A549 (cell line): Measurements from ENCODE around the gene RRBP1. TPM values are rescaled to one million over a fixed set of nuclear protein-coding genes. Genes with fewer than 3 reads are reported as not detected.

Experiments
- ATAC-seq, 2 experiments: fragments of 200-7000 bp in 1 of 2; fragments of >200 bp in 1 of 2; cut with Nextera tagmentation in 1 of 2; cut with Tn5 transposase in 1 of 2; 3 replicates each; pipeline versions ENCODE4 v1.8.0 to v1.9.1; 2018 to 2020; ENCODE audit warnings: mild to moderate bottlenecking in 1 of 2, moderate library complexity in 1 of 2
- CTCF ChIA-PET: fragments of 300-600 bp; sonication (Branson Sonifier 250); formaldehyde crosslinking; extraction: SDS; loops from one replicate; lab custom pipeline; 2021; ENCODE audit warnings: antibody characterized with exemption, inconsistent platforms; lab: Yijun Ruan, JAX
- POLR2A ChIA-PET: fragments of 350-600 bp; formaldehyde crosslinking; extraction: SDS; loops from one replicate; lab custom pipeline; 2021; ENCODE audit warnings: antibody characterized with exemption, inconsistent platforms; lab: Yijun Ruan, JAX
- DNase-seq, 2 experiments: peaks; one replicate each; pipeline versions ENCODE4 v3.0.0 to v3.0.0-alpha.2; 2011 to 2016; ENCODE audit warnings: low read depth in 1 of 2, low spot score in 1 of 2
- FAIRE-seq: peaks from 2 replicates; lab custom pipeline; 2011; peaks lifted over from hg19 to GRCh38; lab: Jason Lieb, UNC
- H3K27ac ChIP-seq, 2 experiments: fragments of >200 bp; sonication (Bioruptor Twin); formaldehyde crosslinking; 3 replicates each; pipeline ENCODE4 v1.5.1; 2016 to 2017
- H3K4me1 ChIP-seq: fragments of >200 bp; sonication (Bioruptor Twin); formaldehyde crosslinking; 3 replicates; pipeline ENCODE4 v1.6.1; 2016
- H3K4me2 ChIP-seq: fragments of >200 bp; sonication (Bioruptor Twin); formaldehyde crosslinking; 3 replicates; pipeline ENCODE4 v1.6.1; 2016
- H3K4me3 ChIP-seq: fragments of >200 bp; sonication (Bioruptor Twin); formaldehyde crosslinking; 3 replicates; pipeline ENCODE4 v1.5.1; 2016
- H3K9me3 ChIP-seq: fragments of >200 bp; sonication (Bioruptor Twin); formaldehyde crosslinking; 3 replicates; pipeline ENCODE4 v1.6.1; 2016
- CEBPB ChIP-seq, 2 experiments: fragments of >200 bp in 1 of 2; sonication (Bioruptor Twin) in 1 of 2; formaldehyde crosslinking in 1 of 2; IDR thresholded peaks; 2 replicates each; pipeline ENCODE4 v1.6.1; 2012 to 2016
- FOXS1 ChIP-seq: fragments of 250-450 bp; sonication (Bioruptor Pico); IDR thresholded peaks from 2 replicates; pipeline ENCODE4 v1.5.0; 2020; ENCODE audit warnings: mild to moderate bottlenecking, moderate library complexity
- HDAC2 ChIP-seq: fragments of 200-600 bp; sonication (generic); IDR thresholded peaks from 2 replicates; pipeline ENCODE4 v1.6.1; 2016
- JUNB ChIP-seq: fragments of >200 bp; sonication (Bioruptor Twin); formaldehyde crosslinking; IDR thresholded peaks from 2 replicates; pipeline ENCODE4 v1.6.1; 2016
- KDM1A ChIP-seq: fragments of 200-600 bp; sonication (generic); IDR thresholded peaks from 2 replicates; pipeline ENCODE4 v1.6.1; 2016; ENCODE audit warnings: low read depth, mild to moderate bottlenecking
- MAFK ChIP-seq: fragments of 450-650 bp; IDR thresholded peaks from 2 replicates; pipeline ENCODE4 v1.6.1; 2014; ENCODE audit not compliant: partially characterized antibody
- MAZ ChIP-seq: fragments of 150-350 bp; IDR thresholded peaks from 2 replicates; pipeline ENCODE4 v1.6.1; 2014; ENCODE audit warnings: antibody characterized with exemption, low read depth, low read length, borderline replicate concordance
- MYC ChIP-seq: IDR thresholded peaks from 2 replicates; pipeline ENCODE4 v1.6.1; 2012; ENCODE audit warnings: mild to moderate bottlenecking, inconsistent platforms, low read length, improper control_type of control experiment, borderline replicate concordance
- PHF8 ChIP-seq: fragments of 200-600 bp; sonication (generic); IDR thresholded peaks from 2 replicates; pipeline ENCODE4 v1.6.1; 2016; ENCODE audit warnings: low read depth, mild to moderate bottlenecking, antibody characterized with exemption, moderate library complexity, borderline replicate concordance
- RAD21 ChIP-seq, 2 experiments: fragments of >200 bp in 1 of 2; sonication (Bioruptor Twin) in 1 of 2; formaldehyde crosslinking in 1 of 2; IDR thresholded peaks in 1 of 2; conservative IDR thresholded peaks in 1 of 2; 2 replicates in 1 of 2; 3 replicates in 1 of 2; pipeline ENCODE4 v1.6.1; 2012 to 2018; ENCODE audit warnings: inconsistent platforms in 1 of 2
- TFCP2L1 ChIP-seq: fragments of 250-450 bp; sonication (Bioruptor Pico); IDR thresholded peaks from 2 replicates; pipeline ENCODE4 v1.5.0; 2021; ENCODE audit warnings: mild to moderate bottlenecking
- WGBS: methylation state at CpG from one replicate; pipeline ENCODE4 v1.1.6; 2017; ENCODE audit errors: missing lambda C conversion rate; 5-methylcytosine and 5-hydroxymethylcytosine counted together
- polyA plus RNA-seq, 4 experiments: library from polyadenylated mRNA; depleted of rRNA in 3 of 4; stranded (reverse); fragments of >200 nt; fragmentation: RNase III in 1 of 4; extraction: RNeasy Plus Mini Kit Qiagen cat#74134 plus additional on column Dnase treatment in 1 of 4; gene quantifications; 2 replicates in 3 of 4; 3 replicates in 1 of 4; pipeline ENCODE4 v1.2.3, GENCODE V29; 2011 to 2017
- TF ChIP-seq, protein P1 (sequence below): fragments of >200 bp; sonication (Bioruptor Twin); formaldehyde crosslinking; IDR thresholded peaks from 3 replicates; pipeline ENCODE4 v1.6.1; 2016
- TF ChIP-seq, protein P2 (sequence below): fragments of 250-450 bp; sonication (Bioruptor Pico); IDR thresholded peaks from 2 replicates; pipeline ENCODE4 v1.5.0; 2020; ENCODE audit warnings: low read depth, mild to moderate bottlenecking, moderate library complexity
- TF ChIP-seq, protein P3 (sequence below): fragments of >200 bp; sonication (Bioruptor Twin); formaldehyde crosslinking; IDR thresholded peaks from 2 replicates; pipeline ENCODE4 v1.6.1; 2016
- TF ChIP-seq, protein P4 (sequence below): IDR thresholded peaks from 2 replicates; pipeline ENCODE4 v1.6.1; 2012; ENCODE audit warnings: low read depth, borderline replicate concordance
- TF ChIP-seq, protein P5 (sequence below): fragments of 450-650 bp; IDR thresholded peaks from 2 replicates; pipeline ENCODE4 v1.6.1; 2014; ENCODE audit warnings: antibody characterized with exemption
- TF ChIP-seq, protein P6 (sequence below): fragments of 150-350 bp; IDR thresholded peaks from 2 replicates; pipeline ENCODE4 v1.6.1; 2014; ENCODE audit warnings: low read depth, mild to moderate bottlenecking, low read length
- TF ChIP-seq, protein P7 (sequence below): fragments of 200-600 bp; sonication (generic); IDR thresholded peaks from 2 replicates; pipeline ENCODE4 v1.6.1; 2016; ENCODE audit warnings: antibody characterized with exemption, mild to moderate bottlenecking, moderate library complexity
- TF ChIP-seq, protein P8 (sequence below): IDR thresholded peaks from 2 replicates; pipeline ENCODE4 v1.6.1; 2012

The RRBP1 gene
- polyA plus RNA-seq, 2 of the 4 experiments (the other 2 are of a cell fraction): 51.6 to 79.6 TPM

DNA sequence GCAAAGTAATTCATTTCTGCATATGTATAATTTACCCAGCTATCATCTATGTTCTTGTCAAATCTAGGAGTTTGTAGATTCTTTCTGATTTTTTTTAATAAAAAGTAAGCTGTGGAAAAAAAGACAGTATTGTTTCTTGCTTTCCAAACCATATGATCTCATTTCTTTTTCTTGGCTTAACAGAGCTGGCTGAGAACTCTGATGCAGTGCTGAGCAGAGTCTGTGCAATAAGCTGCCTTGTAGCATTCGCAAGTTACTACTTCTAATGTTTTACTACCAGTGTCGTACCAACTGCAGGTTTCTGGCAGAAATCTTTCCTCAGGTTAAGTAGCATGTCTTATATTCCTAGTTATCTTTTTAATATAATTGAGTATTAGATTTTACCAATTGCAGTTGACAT, 15.6 kb downstream of the RRBP1 start:
- H3K9me3 ChIP-seq: no peaks in the 10 kb centered on the region
- WGBS: 94% methylated on average over 2 of the region's 2 CpGs
- POLR2A ChIA-PET: interaction anchor here (0.7 kb wide), 1 partner anchor 209 kb away, joined by 5 read pairs; no protein-coding TSS in a partner anchor
- DNase-seq (no peak), FAIRE-seq (no peak), ATAC-seq (no peak)
- no peak overlapping the region for H3K27ac ChIP-seq
- no peak for TF ChIP-seq KDM1A
- TF ChIP-seq, protein P1, sequence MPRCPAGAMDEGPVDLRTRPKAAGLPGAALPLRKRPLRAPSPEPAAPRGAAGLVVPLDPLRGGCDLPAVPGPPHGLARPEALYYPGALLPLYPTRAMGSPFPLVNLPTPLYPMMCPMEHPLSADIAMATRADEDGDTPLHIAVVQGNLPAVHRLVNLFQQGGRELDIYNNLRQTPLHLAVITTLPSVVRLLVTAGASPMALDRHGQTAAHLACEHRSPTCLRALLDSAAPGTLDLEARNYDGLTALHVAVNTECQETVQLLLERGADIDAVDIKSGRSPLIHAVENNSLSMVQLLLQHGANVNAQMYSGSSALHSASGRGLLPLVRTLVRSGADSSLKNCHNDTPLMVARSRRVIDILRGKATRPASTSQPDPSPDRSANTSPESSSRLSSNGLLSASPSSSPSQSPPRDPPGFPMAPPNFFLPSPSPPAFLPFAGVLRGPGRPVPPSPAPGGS: no peak
- no peak for TF ChIP-seq MYC
- no peak for TF ChIP-seq TFCP2L1 (CRISPR knock-in tag)
- TF ChIP-seq HDAC2: no peak
- no peak for TF ChIP-seq MAZ
- TF ChIP-seq RAD21 (conservative IDR thresholded peaks at IDR 0.05 in 1 of 2, IDR thresholded peaks at IDR 0.05 in 1 of 2): no peak
- no peak for TF ChIP-seq CEBPB (IDR thresholded peaks at IDR 0.05)
- no peak for TF ChIP-seq MAFK
- TF ChIP-seq, protein P2, sequence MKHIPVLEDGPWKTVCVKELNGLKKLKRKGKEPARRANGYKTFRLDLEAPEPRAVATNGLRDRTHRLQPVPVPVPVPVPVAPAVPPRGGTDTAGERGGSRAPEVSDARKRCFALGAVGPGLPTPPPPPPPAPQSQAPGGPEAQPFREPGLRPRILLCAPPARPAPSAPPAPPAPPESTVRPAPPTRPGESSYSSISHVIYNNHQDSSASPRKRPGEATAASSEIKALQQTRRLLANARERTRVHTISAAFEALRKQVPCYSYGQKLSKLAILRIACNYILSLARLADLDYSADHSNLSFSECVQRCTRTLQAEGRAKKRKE (CRISPR knock-in tag): no peak
- TF ChIP-seq, protein P3, sequence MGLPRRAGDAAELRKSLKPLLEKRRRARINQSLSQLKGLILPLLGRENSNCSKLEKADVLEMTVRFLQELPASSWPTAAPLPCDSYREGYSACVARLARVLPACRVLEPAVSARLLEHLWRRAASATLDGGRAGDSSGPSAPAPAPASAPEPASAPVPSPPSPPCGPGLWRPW: no peak
- TF ChIP-seq, protein P4, sequence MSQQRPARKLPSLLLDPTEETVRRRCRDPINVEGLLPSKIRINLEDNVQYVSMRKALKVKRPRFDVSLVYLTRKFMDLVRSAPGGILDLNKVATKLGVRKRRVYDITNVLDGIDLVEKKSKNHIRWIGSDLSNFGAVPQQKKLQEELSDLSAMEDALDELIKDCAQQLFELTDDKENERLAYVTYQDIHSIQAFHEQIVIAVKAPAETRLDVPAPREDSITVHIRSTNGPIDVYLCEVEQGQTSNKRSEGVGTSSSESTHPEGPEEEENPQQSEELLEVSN: no peak
- no peak for TF ChIP-seq FOXS1
- TF ChIP-seq JUNB: no peak
- TF ChIP-seq, protein P5, sequence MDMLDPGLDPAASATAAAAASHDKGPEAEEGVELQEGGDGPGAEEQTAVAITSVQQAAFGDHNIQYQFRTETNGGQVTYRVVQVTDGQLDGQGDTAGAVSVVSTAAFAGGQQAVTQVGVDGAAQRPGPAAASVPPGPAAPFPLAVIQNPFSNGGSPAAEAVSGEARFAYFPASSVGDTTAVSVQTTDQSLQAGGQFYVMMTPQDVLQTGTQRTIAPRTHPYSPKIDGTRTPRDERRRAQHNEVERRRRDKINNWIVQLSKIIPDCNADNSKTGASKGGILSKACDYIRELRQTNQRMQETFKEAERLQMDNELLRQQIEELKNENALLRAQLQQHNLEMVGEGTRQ: no peak
- TF ChIP-seq, protein P6, sequence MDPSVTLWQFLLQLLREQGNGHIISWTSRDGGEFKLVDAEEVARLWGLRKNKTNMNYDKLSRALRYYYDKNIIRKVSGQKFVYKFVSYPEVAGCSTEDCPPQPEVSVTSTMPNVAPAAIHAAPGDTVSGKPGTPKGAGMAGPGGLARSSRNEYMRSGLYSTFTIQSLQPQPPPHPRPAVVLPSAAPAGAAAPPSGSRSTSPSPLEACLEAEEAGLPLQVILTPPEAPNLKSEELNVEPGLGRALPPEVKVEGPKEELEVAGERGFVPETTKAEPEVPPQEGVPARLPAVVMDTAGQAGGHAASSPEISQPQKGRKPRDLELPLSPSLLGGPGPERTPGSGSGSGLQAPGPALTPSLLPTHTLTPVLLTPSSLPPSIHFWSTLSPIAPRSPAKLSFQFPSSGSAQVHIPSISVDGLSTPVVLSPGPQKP: no peak
- TF ChIP-seq PHF8: no peak
- TF ChIP-seq, protein P7, sequence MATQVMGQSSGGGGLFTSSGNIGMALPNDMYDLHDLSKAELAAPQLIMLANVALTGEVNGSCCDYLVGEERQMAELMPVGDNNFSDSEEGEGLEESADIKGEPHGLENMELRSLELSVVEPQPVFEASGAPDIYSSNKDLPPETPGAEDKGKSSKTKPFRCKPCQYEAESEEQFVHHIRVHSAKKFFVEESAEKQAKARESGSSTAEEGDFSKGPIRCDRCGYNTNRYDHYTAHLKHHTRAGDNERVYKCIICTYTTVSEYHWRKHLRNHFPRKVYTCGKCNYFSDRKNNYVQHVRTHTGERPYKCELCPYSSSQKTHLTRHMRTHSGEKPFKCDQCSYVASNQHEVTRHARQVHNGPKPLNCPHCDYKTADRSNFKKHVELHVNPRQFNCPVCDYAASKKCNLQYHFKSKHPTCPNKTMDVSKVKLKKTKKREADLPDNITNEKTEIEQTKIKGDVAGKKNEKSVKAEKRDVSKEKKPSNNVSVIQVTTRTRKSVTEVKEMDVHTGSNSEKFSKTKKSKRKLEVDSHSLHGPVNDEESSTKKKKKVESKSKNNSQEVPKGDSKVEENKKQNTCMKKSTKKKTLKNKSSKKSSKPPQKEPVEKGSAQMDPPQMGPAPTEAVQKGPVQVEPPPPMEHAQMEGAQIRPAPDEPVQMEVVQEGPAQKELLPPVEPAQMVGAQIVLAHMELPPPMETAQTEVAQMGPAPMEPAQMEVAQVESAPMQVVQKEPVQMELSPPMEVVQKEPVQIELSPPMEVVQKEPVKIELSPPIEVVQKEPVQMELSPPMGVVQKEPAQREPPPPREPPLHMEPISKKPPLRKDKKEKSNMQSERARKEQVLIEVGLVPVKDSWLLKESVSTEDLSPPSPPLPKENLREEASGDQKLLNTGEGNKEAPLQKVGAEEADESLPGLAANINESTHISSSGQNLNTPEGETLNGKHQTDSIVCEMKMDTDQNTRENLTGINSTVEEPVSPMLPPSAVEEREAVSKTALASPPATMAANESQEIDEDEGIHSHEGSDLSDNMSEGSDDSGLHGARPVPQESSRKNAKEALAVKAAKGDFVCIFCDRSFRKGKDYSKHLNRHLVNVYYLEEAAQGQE: no peak
- TF ChIP-seq, protein P8, sequence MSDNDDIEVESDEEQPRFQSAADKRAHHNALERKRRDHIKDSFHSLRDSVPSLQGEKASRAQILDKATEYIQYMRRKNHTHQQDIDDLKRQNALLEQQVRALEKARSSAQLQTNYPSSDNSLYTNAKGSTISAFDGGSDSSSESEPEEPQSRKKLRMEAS: no peak
- peaks cover 12% of the 10 kb centered on the region for H3K4me1 ChIP-seq
- CTCF ChIA-PET: interaction anchor here (0.6 to 3.0 kb wide), 10 partner anchors 10 to 330 kb away, joined by 3 to 11 read pairs (median 4); partner anchors contain the start of gene RRBP1
- no peak overlapping the region for H3K4me2 ChIP-seq
- H3K4me3 ChIP-seq: no peak overlapping the region
